Activated CD4-positive, CD25-positive, alpha-beta regulatory T cell (primary cell): ENCODE results near the gene CFAP251.
A peak's percentile ranks its signal among the peaks of the same experiment; 100 is the strongest.

Experiments
- DNase-seq, 4 experiments: peaks; one replicate each; lab custom pipeline; 2025; lab: John Stamatoyannopoulos, UW

The CFAP251 gene

GRCh38 chr12:122001466-122002209 is 83.2 kb downstream of the CFAP251 start:
- DNase-seq = no peak

DNA sequence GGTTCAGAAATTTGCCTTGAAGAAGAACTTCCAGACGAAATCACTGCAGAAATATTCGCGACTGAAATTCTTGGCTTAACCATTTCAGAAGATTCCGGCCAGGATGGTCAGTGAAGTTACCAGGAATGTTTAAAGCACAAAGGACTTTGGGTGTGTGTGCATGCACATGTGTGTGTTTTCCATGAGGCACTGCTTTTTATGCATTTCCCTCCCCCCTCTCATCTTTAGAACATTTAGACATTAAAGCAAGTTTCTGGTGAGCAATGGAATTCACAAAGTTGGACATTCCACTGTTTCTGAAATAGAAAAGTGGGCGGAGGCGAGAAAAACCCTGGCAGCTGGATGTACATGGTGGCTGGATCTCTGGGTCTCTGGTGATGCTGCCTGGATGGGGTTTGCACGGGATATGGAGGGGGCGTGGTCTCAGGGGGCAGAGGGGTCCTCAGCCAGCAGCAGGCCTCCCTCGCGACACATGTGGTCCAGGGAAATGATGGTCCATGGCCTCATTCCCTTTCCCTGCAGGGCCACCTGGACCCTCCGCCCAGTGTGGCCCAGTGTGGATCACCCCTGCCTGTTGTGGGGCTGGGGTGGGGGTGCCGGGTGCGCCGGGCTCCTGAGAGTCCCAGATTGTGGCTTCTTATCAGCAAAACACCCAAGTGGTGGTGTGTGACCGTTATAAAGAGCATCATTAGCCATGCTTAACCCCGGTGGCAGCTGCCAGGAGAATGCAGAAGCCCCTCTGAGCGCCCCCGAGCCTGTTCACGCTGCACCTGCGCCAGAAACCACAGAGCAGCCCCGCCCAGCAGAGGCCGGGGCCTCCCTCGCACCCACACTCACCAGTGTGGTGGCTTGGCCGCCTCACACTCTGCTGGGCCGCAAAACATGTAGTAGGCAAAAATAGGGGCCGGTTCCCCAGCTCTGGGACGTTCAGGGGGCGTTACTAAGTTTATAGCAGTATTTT is 85.5 kb downstream of the CFAP251 start:
- DNase-seq = no peak

DNA sequence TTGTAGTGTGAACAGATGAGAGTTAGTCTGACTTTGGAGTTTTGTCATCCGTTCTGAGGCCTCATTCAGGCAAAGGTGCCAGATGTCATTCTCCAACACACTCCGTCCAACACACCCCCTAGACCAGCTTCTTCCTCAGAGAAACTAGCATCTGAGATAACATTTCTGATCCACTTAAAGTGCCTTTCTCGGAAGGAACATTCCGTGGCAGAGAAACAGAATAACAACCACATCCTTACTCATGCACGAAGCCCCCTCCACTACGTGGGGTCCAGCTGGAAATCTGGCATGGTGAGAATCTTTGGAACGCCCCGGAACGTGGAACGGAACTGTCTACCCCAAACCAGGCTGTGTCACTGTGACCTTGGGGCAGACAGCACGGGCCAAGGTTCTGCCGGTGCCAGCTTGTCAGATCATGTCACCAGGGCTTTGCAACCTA is 86.3 kb downstream of the CFAP251 start:
- no peak for DNase-seq

- no peak for DNase-seq
These were observed 86.9 kb downstream of the CFAP251 start for GRCh38 chr12:122005252-122005776.

- no peak for DNase-seq
These were observed 88.0 kb downstream of the CFAP251 start for GRCh38 chr12:122006186-122006926.

- DNase-seq = no peak
These were observed 91.3 kb downstream of the CFAP251 start for GRCh38 chr12:122009741-122010140.

DNA sequence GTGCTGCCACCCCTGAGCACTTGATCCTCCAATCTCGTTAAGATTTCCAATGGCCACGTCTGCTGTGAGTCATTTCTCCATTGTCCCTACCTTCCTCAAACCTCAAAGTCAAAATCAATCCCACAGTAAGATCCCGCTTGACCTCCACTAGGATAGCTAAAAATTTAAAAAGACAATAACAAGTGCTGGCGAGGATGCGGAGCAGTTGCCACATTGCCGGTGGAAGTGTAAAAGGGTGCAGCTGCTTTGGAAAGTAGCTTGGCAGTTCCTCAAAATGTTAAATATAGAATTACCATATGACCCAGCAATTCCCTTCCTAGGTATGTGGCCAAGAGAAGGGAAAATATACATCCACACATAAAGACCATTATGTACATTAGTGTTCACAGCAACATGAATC is 93.8 kb downstream of the CFAP251 start:
- no peak for DNase-seq

DNA sequence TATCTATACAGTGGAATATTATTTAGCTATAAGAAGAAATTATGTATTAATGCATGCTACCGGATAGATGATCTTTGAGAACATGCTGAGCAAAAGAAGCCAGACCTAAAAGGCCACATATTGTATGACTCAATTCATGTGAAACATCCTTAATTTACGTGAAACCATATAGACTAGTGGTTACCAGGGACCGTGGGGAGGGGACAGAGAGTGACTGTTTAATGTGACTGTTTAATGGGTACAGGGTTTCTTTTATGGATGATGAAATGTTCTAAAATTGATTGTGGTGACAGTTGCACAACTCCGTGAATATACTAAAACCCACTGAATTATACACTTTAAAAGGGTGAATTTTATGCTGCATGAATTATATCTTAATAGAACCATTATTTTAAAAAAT is 94.7 kb downstream of the CFAP251 start:
- DNase-seq = no peak

DNA sequence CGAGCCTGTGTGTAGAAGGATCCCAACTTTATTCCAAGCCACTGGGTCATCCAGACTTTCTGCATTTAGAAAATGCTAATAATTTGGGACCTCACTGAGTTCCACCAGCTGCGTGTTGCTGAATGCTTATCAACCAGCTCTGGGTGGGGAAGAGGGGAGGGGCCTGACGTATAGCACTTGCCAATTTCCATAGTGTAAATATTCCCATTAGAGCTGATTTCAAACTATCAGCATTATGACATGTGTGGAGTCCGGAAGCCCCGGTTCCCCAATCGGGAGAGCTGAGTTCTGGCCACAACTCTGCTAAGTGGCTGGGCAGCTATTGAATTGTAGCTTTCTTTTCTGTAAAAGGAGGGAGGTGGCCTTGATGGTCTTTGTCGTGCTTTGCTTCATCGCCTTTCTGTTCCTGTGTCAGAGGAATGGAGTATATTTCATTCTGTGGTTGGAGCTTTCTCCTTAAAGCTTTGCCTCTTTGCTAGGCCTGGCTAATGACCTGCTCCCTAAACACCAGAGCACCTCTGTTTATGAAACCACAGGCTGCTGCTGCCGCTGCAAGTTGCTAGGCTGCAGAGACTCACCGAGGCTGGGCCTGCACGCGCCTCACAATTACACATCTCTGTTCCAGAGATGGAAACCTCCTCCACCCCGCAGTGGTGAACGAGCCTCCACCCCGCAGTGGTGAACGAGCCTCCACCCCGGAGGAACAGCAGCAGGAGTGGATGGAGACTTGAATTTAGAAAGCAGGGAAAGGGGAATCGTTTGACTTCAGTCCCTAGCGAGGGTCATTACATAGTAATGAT is 95.6 kb downstream of the CFAP251 start:
- no peak for DNase-seq

DNA sequence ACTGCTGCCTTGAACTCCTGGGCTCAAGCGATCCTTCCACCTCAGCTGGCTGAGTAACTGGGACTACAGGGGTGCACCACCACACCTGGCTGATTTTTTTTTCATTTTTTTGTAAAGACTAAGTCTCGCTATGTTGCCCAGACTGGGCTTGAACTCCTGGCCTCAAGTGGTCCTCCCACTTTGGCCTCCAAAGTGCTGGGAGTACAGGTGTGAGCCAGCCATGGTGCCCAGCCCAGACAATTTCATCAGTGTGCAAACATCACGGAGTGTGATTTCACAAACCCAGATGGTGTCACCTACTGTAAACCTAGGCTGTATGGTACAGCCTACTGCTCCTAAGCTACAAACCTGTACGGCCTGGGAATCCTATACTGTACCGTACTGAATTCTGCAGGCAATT is 96.4 kb downstream of the CFAP251 start:
- no peak for DNase-seq

DNA sequence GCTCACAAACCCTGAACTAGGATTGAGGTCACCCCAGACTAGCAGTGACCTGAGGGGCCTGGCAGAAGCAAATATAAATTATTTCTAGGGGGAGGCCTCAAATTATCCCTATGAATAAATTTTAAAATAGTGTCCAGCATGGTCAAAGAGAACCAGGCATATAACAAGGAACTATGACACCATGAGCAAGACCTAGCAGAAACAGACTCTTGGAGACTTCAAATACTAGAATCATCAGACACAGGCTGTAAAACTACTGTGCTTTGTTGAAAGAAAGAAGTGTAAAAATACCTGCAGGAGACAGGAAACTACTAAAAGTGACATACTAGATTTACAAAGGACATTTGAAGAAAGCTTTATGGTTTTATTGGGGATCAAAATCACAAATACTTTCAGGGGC is 100.1 kb downstream of the CFAP251 start:
- DNase-seq = no peak

- no peak for DNase-seq
These were observed 100.5 kb downstream of the CFAP251 start for GRCh38 chr12:122018937-122019336.

- DNase-seq = no peak
These were observed 102.4 kb downstream of the CFAP251 start for GRCh38 chr12:122020795-122021192.

DNA sequence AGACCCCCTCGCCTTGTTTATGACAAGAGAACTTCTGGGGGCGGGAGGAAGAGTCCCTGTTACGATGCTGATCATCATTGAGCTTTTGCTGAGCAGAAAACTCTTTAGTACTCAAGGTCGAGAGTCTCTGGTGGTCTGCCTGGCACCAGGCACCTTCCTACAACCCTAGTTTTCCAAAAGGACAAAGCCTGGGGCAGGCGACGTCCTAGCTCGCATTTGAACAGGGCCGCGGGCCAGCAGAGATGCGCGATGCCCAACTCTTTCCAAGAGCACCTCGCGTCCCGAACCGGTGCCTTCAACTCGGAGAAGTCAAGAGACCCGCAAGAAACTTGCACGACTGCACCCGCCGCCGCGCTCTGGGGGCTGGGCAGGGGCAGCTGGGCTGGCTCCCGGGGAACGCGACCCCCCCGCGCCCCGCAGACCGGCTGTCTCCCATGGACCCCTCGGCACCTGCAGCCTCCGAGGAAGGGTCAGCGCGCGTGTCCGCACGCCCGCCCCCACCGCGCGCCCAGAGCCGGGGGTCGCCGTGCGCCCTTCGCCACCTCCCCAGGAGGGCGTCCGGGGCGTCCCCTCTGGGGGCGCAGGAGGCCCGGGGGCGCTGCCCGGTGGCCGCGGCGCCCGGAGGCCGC is 102.9 kb downstream of the CFAP251 start:
- no peak for DNase-seq

- peak in 1 of 4 experiments; percentile 13 for DNase-seq
These were observed 103.5 kb downstream of the CFAP251 start, which contains the start of gene BCL7A for GRCh38 chr12:122021822-122022392. TSS of gene BCL7A (plus strand) at chr12:122021884. CDS start at chr12:122022092, 208 bp downstream.

GRCh38 chr12:122022393-122023338 is 104.3 kb downstream of the CFAP251 start:
- DNase-seq = no peak

DNA sequence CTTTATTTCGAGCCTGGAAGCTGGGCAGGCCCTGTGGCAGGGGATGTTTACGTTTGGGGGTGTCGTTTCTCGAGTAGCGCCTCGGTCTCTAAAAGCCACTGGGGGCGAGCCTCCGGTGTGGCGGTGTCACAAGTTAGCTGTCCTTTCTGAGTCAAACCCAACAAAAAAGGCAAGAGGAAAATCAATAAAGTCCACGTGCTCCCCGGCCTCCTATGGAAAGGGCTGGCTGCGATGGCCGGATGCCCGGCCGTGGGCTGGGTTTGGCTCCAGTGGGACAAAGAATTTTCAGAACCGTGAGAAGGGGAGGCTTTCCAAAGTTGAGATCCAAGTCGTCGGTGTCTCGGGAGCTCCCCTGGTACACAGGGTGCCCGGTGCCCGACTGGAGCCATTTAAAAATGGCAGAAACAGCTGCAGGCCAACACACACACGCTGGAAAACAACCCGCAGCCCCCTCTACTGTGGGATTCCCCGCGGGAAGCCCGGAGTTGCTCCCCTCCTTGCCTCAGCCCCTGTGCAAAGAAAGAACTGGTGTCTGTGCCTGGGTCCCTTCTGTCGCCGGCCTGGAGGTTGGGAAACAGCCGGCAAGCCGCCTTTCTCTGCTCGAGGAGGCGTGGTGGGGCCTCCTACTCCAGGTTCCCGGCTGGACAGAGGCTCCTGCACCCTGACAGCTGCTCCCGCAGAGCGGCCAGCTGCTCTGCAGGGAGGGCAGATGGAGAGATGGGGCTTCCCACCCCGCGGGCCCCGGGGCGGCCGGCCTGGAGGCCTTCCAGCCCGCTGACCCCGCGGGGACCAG is 105.1 kb downstream of the CFAP251 start:
- DNase-seq = no peak

GRCh38 chr12:122024132-122024785 is 105.9 kb downstream of the CFAP251 start:
- DNase-seq = no peak
